SK-N-SH treated with all-trans-retinoic acid at 6 μM for 48 hours (cell line): ENCODE data around the gene SLC2A5.

Experiments
- BACH2 ChIP-seq: fragments of 250-450 bp; sonication (Bioruptor Pico); IDR thresholded peaks from 2 replicates; pipeline ENCODE4 v1.9.0; 2021; ENCODE audit warnings: mild to moderate bottlenecking, borderline replicate concordance
- ESRRG ChIP-seq: fragments of 250-450 bp; sonication (Bioruptor Pico); IDR thresholded peaks from 2 replicates; pipeline ENCODE4 v1.6.1; 2021; ENCODE audit warnings: mild to moderate bottlenecking
- GLIS3 ChIP-seq: fragments of 250-450 bp; sonication (Bioruptor Pico); IDR thresholded peaks from 2 replicates; pipeline ENCODE4 v1.5.0; 2020; ENCODE audit warnings: mild to moderate bottlenecking, moderate library complexity
- OSR1 ChIP-seq: fragments of 250-450 bp; sonication (Bioruptor Pico); IDR thresholded peaks from 2 replicates; pipeline ENCODE4 v1.8.0; 2022; ENCODE audit warnings: moderate library complexity, mild to moderate bottlenecking, inconsistent platforms
- POU6F1 ChIP-seq: fragments of 250-450 bp; sonication (Bioruptor Pico); IDR thresholded peaks from 2 replicates; pipeline ENCODE4 v1.8.0; 2021; ENCODE audit warnings: low read depth, mild to moderate bottlenecking, moderate library complexity, borderline replicate concordance
- PPARA ChIP-seq: fragments of 250-450 bp; sonication (Bioruptor Pico); IDR thresholded peaks from 2 replicates; pipeline ENCODE4 v1.5.0; 2020; ENCODE audit warnings: mild to moderate bottlenecking, borderline replicate concordance
- RARB ChIP-seq: fragments of 250-450 bp; sonication (Bioruptor Pico); IDR thresholded peaks from 2 replicates; pipeline ENCODE4 v1.8.0; 2021; ENCODE audit warnings: mild to moderate bottlenecking, moderate library complexity
- SNAI2 ChIP-seq: fragments of 250-450 bp; sonication (Bioruptor Pico); IDR thresholded peaks from 2 replicates; pipeline ENCODE4 v1.5.0; 2020; ENCODE audit warnings: mild to moderate bottlenecking, moderate library complexity
- TOX ChIP-seq: fragments of 250-450 bp; sonication (Bioruptor Pico); IDR thresholded peaks from 2 replicates; pipeline ENCODE4 v1.8.0; 2021; ENCODE audit warnings: mild to moderate bottlenecking, moderate library complexity, borderline replicate concordance
- ZFP3 ChIP-seq: fragments of 250-450 bp; sonication (Bioruptor Pico); IDR thresholded peaks from 2 replicates; pipeline ENCODE4 v1.5.0; 2020; ENCODE audit warnings: mild to moderate bottlenecking, moderate library complexity
- ZNF565 ChIP-seq: fragments of 450-650 bp; formaldehyde crosslinking; conservative IDR thresholded peaks from 2 replicates; pipeline ENCODE4 v1.5.0; 2020; ENCODE audit warnings: low read depth, mild to moderate bottlenecking, moderate library complexity
- ZNF8 ChIP-seq: fragments of 450-650 bp; formaldehyde crosslinking; IDR thresholded peaks from 2 replicates; pipeline ENCODE4 v1.5.0; 2020; ENCODE audit warnings: mild to moderate bottlenecking, moderate library complexity
- TF ChIP-seq, protein P1 (sequence below): fragments of 250-450 bp; sonication (Bioruptor Pico); IDR thresholded peaks from 2 replicates; pipeline ENCODE4 v1.5.1; 2020; ENCODE audit warnings: low read depth, mild to moderate bottlenecking, moderate library complexity

- TF ChIP-seq TOX (CRISPR knock-in tag), result no peak
- TF ChIP-seq ZFP3 (CRISPR knock-in tag), result no peak
- no peak for TF ChIP-seq OSR1 (CRISPR knock-in tag)
- TF ChIP-seq ZNF8 (CRISPR knock-in tag), result no peak
- TF ChIP-seq ESRRG (CRISPR knock-in tag), result no peak
- no peak for TF ChIP-seq SNAI2
- TF ChIP-seq PPARA (CRISPR knock-in tag), result no peak
- TF ChIP-seq RARB, result no peak
- TF ChIP-seq POU6F1, result no peak
- no peak for TF ChIP-seq GLIS3 (CRISPR knock-in tag)
- TF ChIP-seq ZNF565 (CRISPR knock-in tag), result no peak
- no peak for TF ChIP-seq BACH2 (CRISPR knock-in tag)
- TF ChIP-seq, protein P1, sequence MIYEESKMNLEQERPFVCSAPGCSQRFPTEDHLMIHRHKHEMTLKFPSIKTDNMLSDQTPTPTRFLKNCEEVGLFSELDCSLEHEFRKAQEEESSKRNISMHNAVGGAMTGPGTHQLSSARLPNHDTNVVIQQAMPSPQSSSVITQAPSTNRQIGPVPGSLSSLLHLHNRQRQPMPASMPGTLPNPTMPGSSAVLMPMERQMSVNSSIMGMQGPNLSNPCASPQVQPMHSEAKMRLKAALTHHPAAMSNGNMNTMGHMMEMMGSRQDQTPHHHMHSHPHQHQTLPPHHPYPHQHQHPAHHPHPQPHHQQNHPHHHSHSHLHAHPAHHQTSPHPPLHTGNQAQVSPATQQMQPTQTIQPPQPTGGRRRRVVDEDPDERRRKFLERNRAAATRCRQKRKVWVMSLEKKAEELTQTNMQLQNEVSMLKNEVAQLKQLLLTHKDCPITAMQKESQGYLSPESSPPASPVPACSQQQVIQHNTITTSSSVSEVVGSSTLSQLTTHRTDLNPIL (CRISPR knock-in tag), result no peak
Observed at GRCh38 chr1:9101510-9102146, 32.2 kb upstream of the SLC2A5 start.
